HG03039 (cell line): ENCODE data around the gene TUBB2A.
A peak's percentile ranks its signal among the peaks of the same experiment; 100 is the strongest.
"Not testable (repeated sequence)": the region's sequence is repeated elsewhere in the genome, so short reads cannot be mapped to it uniquely, and the experiment has no call there.

ENCODE experiments used
- ATAC-seq: cut with Tn5 transposase; IDR thresholded peaks from one replicate; pipeline ENCODE4 v1.9.1; 2021; ENCODE audit warnings: mild to moderate bottlenecking, moderate library complexity; ENCODE audit not compliant: unreplicated experiment

TUBB2A gene

DNA sequence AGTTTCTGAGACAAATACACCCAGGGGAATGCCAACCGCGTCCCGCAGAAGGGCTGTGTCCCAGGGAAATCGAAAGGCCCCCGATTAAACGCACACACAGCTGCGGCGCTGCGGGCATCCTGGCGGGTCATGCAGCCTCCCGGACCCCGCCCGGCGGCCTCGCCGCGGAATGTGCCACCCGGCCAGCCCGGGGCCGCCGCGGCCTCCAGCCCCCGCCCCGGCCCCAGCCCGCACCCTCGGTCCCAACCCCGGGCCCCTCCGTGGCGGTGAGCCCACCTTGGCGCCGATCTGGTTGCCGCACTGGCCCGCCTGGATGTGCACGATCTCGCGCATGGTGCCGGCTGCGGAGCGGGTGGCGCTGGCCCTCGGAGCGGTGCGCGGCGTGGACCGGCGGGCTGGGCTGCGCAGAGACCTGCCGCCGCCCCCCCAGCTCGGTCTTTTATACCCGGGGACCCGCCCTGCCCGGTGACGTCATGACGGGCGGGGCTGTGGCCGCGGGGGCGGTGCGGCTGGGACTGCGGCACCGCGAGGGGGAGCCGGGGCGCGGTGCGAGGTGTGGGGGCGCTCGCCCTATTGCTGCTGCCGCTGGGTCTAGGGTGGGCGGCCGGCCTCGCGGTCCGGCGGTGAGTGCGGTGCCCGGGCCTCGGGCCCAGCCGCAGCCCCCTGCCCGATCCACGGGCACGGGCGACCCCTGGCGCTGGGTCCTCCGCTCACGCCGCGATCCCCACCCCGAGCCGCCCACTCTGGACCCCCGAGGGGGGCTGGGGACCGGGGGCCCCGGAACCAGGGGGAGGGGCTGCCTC lies at the start of gene TUBB2A:
Gene TUBB2A, minus strand, starts transcription at position 414 of the 803 bp plus-strand sequence. Its CDS starts 81 bp downstream, at position 333.
- ATAC-seq: peak; percentile 70

DNA sequence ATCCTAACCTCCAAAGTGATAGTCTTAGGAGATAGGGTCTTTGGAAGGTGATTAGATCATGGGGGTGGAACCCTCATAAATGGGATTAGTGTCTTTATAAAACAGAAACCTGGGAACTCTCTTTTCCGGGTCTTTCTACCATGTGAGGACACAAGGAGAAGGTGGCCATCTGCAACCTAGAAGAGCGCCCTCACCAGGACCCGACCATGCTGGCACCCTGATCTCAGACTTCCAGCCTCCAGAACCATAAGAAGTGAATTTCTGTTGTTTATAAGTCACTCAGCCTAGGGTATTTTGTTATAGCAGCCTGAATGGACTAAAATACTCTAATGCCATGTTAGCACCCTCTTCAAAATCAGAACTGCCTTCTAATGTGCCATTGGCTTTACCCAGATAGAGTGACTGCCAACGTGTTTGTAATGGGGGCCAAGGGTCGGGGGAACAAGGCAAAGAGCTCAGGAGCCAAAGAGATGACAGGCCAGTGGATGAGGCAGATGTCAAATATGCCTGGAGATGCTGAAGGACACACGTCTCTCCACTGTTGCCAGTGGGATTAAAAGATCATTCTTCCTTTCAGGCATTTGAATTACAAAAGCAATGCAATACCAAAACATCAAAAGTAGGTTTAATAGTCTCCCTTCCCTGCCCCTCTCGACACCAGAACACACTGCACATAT lies 49.1 kb upstream of the TUBB2A start:
- no peak for ATAC-seq

DNA sequence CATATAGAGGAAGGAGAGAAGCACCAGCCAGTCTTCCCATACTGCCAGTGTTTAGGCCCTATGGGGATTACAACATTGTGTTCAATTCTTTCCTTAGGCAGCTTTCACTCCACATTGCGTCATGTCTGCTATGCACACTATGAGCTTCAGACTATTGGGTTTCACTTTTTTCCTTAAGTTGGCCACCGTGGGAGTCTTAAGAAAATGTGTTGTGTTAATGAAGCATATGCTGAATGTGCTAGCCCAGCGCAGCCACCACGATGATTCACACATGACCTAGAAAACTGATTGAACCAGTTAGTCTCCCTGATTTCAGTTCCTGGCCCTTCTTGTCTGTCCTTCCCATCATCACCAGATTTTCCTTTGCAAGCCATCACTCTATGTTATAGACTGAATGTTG lies 48.6 kb upstream of the TUBB2A start:
- ATAC-seq: no peak

DNA sequence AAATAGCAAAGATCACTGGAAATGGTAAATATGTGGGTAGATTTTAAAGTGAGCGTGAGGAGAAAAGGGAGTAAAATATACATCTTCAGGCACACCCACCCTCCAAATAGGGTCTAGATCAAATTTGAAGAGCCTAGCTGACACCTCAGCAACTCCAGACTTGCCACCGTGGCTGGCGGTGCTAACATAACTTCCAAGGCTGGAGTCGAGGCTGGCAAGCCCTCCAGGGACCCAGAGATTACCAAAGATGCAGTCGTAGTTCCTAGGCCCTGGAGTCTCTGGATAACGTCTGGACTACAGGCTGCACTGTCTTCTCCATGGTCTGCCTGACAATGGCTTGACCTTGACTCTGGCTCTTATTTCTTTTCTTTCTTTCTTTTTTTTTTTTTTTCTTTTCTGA lies 47.6 kb upstream of the TUBB2A start:
- ATAC-seq: no peak

DNA sequence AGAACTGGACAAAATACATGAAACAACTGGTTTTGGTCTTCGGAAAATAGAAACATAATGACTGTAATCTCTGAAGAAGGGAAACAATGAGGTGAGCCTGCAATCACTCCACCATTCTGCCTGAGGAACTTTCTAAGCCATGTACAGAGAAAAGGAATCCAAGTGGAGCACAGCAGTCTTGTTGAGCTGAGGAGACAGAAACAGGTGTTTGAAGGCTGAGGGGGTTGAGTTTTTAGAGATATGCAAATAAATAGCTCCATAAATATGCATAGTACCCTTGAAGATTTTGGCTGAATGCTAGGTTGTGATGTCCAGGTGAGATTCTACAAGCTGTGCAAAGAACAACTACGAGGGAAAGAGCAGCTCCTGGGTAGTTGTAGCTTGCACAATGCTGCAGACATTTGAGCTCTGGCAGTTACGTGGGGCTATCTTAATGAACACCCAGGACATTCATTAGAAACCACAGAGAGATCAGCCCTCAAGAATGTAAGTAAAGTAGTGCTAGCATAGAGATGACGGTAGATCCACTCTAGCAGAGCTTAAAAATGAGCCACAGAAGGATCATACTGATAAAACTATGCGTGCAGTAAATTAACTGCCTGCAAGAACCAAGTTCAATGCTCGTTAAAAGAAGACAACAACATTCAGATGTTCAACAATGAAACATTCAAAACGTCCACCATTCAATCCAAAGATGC lies 45.8 kb upstream of the TUBB2A start:
- ATAC-seq: no peak

DNA sequence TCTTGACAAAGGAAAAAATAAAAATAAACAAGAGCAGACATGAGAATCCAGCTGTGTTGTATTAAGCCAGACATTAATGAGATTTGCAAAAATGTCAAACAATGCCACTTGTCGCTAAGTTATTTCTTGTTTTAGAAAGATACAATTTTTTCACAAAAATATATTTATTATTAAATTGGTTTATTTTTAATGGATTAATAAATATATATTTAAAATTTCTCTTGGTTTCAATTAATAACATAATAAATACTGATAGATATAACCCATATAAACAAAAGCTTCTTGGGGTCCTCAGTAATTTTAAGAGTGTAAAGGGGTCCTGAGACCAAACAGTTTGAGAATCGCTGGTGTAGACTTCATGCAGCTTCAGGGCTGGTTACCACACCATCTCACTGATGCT lies 44.0 kb upstream of the TUBB2A start:
- no peak for ATAC-seq

DNA sequence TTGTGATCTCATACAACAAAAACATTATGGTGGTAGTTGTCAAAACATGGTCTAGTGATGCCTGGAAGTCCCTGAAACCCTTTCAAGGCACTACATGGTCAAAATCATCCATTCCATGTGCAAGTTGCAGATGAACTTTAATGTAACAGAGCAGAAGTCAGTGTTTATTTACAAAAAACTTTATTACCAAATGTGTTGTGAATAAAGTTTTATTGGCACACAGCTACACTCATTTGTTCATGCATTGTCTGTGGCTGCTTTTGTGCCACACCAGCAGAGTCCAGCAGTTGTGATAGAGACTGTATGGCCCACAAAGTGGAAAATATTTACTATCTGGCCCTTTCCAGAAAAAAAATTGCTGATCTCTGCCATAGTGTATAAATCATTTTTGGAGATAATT lies 43.3 kb upstream of the TUBB2A start:
- no peak for ATAC-seq

GRCh38 chr6:3199382-3199781 lies 42.0 kb upstream of the TUBB2A start:
- no peak for ATAC-seq

DNA sequence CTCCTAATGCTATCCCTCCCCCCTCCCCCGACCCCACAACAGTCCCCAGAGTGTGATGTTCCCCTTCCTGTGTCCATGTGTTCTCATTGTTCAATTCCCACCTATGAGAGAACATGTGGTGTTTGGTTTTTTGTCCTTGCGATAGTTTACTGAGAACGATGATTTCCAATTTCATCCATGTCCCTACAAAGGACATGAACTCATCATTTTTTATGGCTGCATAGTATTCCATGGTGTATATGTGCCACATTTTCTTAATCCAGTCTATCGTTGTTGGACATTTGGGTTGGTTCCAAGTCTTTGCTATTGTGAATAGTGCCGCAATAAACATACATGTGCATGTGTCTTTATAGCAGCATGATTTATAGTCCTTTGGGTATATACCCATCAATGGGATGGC lies 40.4 kb upstream of the TUBB2A start:
- not testable (repeated sequence) for ATAC-seq

DNA sequence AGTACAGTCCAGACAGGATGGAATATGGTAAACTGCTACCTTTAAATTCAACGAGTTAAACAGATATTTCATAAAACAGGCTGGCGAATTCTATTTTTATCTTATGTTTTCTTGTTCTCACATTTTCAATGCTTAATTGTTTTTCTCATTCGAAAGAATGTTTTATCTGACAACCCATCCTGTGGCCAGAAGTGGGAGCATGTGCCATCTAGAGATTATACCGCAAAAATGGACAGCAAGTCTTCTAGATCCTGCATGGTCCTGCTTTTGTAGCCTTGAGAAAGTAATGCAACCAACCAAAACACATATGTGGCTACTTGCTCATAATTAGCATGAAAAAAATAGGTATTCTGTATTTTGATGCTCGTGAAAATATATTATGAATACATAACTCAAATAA lies 39.4 kb upstream of the TUBB2A start:
- no peak for ATAC-seq

DNA sequence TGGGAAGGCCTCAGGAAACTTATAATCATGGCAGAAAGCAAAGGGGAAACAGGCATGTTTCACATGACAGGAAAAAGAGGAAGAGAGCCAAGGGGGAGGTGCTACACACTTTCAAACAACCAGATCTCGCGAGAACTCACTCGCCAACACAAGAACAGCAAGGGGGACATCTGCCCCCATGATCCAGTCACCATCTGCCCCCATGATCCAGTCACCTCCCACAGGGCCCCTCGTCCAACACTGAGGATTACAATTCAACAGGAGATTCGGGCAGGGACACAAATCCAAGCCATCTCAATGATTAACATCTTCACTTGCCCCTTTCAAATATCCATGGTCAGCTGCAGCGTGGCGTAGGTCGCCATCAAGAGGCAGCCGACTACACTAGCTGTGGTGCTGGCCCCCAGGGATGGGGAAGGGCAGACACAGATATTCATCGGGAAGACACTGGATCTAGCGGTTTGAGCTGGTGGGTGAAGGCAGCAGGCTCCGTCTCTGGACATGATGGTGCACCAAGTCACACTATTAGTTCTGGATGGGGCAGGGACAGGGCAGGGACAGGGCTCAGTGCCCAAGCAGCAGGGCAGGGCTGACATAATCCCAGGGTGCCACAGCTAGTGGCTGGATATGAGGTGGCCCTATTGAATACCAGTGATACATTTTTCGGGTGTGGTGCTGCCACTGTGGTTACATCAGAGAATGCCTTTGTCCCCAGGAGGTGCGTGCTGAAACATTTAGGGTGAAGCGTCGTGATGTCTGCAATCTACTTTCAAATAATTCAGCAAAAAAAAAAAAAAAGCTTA lies 38.6 kb upstream of the TUBB2A start:
- no peak for ATAC-seq

DNA sequence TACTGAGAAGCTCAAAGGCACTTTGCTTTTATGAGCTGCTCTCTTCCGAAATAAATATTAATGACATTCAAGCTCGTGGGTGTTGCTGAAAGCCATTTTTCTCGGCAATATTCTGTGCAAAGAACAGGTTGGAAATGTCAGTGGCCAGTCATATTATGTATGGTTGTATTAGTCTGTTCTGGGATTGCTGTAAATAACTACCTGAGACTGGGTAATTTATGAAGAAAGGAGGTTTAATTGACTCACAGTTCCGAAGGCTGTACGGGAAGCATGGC lies 38.0 kb upstream of the TUBB2A start:
- ATAC-seq: no peak

- no peak for ATAC-seq
These were observed 37.4 kb upstream of the TUBB2A start for GRCh38 chr6:3194535-3195419.

DNA sequence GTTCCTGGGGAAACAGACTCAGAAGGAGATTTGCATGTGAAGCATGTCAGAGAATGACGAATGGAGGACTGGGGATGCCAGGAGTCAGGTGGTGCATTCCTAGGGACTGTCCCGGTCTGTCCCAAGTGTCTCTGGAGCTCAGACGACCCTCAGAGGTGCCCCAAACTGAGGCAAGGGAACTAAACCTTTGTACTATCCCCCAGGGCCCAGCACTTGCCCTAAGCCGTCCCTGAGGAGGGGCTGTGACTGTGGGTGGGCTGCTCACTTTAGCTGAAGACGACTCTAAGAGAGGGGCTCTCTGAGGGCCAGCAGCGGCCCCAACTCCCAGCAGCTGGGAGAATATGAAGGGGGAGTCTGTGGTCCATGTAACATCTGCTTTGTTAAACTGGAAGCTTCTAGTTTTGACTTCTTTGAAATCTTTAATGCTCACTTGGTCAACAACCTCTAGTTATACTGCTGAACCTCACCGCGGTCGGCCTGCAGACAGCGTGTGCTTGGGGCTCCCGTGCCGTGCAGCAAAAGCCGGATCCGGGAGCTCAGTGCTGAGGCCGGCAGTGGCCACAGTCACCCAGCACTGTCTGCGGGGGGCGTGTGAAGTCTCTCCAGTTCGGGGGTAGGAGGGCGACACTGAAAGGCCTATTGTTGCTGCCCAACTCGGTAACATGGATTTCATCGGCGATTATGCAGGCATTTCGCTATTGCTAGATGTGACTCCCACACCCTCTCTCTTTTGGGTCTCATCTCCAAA lies 35.9 kb upstream of the TUBB2A start:
- ATAC-seq: no peak

DNA sequence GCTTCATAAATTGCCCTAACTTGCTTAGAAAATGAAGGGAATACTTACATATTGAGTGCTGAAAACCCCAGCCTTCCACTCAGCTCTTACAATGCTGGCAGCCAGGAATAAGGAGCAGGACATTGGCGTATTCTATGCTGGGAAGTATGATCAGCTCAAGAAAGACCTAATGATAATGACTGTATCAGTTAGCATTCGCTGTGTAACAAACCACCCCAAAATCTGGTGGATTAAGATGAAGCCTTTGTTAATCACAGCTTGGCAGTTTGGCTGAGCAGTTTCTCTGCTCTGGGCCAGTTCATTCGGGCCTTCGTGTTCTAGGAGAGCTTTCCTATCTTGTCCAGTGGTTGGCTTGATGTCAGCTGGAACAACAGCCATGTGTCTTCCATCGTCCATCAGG lies 33.4 kb upstream of the TUBB2A start:
- no peak for ATAC-seq

- ATAC-seq: no peak
These were observed 32.7 kb upstream of the TUBB2A start for GRCh38 chr6:3190056-3190455.

DNA sequence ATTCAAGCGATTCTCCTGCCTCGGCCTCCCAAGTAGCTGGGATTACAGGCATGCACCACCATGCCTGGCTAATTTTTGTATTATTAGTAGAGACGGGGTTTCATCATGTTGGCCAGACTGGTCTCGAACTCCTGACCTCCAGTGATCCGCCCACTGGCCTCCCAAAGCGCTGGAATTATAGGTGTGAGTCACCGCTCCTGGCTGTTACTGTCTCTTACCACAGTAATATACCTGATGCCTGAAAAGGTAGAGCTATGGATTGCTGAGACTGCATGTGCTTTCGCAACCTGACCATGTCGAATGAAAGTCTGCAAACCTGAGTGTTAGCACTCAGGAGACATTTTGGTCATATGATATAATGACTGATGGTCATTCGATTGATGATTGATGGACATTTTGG lies 31.8 kb upstream of the TUBB2A start:
- not testable (repeated sequence) for ATAC-seq

DNA sequence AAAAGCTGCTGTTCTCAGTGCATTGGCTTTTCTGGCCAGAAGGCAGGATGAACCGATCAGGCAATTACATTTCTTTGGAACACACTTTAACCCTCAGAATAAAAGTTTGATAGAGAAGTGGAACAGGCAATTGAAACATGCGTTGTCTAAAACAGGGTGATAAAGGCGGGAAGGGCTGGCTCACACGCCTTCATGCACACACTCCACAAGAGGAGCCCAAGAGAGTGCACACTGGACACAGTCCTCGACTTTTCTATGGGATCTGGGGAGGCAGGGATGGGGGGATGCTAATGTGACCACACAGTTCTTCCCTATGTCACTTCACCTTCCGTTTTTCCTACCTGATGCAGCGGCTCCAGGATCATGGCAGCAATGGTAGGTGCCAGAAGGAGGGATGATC lies 30.9 kb upstream of the TUBB2A start:
- no peak for ATAC-seq

- no peak for ATAC-seq
These were observed 29.6 kb upstream of the TUBB2A start for GRCh38 chr6:3186974-3187382.

DNA sequence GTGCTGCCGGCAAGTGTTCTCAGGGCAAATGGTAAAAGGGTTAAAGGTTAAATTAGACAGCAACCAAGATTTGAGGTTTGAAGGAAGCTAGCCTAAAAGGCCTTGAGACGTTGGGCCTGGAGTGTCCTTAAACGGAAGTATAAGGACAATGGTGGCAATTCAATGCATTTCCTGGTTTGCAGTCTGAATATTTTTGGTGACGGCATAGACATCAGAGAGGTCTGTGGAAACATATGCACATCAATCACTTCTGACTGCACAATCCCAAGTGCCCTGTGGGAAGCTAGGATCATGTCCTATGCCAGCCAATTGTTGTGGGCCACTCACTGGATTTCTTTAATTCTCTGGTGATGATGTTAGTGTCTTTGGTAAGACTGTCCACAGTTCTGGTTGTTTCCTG lies 25.7 kb upstream of the TUBB2A start:
- ATAC-seq: no peak
